NOMO-1 treated with DMSO at 0.1 percent for 48 hours (cell line): ENCODE measurements around the gene FKBP4.
A peak's percentile ranks its signal among the peaks of the same experiment; 100 is the strongest.

ENCODE experiments used
- DNase-seq: peaks from one replicate; lab custom pipeline; 2025; ENCODE audit not compliant: unreplicated experiment; lab: John Stamatoyannopoulos, UW

The FKBP4 gene

GRCh38 chr12:2812290-2813213 is 17.8 kb downstream of the FKBP4 start, which contains the start of gene ITFG2:
Gene ITFG2, plus strand, starts transcription at chr12:2812668. Its CDS starts 93 bp downstream, at chr12:2812761.
- DNase-seq = peak; percentile 99

GRCh38 chr12:2813214-2814185 is 18.7 kb downstream of the FKBP4 start:
- DNase-seq = peak; percentile 82

- no peak for DNase-seq
These were observed 25.0 kb downstream of the FKBP4 start for GRCh38 chr12:2819810-2820209.

GRCh38 chr12:2820432-2820831 is 25.7 kb downstream of the FKBP4 start:
- no peak for DNase-seq

GRCh38 chr12:2823483-2823882 is 28.7 kb downstream of the FKBP4 start:
- no peak for DNase-seq

- no peak for DNase-seq
These were observed 29.8 kb downstream of the FKBP4 start for GRCh38 chr12:2824541-2824940.

GRCh38 chr12:2825132-2825531 is 30.4 kb downstream of the FKBP4 start:
- DNase-seq = no peak

GRCh38 chr12:2826036-2826435 is 31.3 kb downstream of the FKBP4 start:
- no peak for DNase-seq

GRCh38 chr12:2826721-2827515 is 32.1 kb downstream of the FKBP4 start:
- DNase-seq = no peak

GRCh38 chr12:2829275-2829674 is 34.5 kb downstream of the FKBP4 start:
- no peak for DNase-seq

GRCh38 chr12:2832550-2833127 is 37.9 kb downstream of the FKBP4 start:
- no peak for DNase-seq

GRCh38 chr12:2833327-2833726 is 38.6 kb downstream of the FKBP4 start:
- DNase-seq = no peak

GRCh38 chr12:2833810-2834209 is 39.0 kb downstream of the FKBP4 start:
- no peak for DNase-seq

GRCh38 chr12:2834581-2835491 is 40.1 kb downstream of the FKBP4 start, which contains the start of gene NRIP2:
Gene NRIP2, minus strand, starts transcription at chr12:2835035. Its CDS starts 52 bp downstream, at chr12:2834983.
- DNase-seq = no peak

GRCh38 chr12:2835691-2836403 is 41.1 kb downstream of the FKBP4 start:
- no peak for DNase-seq

GRCh38 chr12:2836574-2836973 is 41.8 kb downstream of the FKBP4 start:
- no peak for DNase-seq

GRCh38 chr12:2841056-2841650 is 46.4 kb downstream of the FKBP4 start:
- no peak for DNase-seq

- no peak for DNase-seq
These were observed 48.2 kb downstream of the FKBP4 start for GRCh38 chr12:2842948-2843347.
